Uterus (tissue), 2 donors: Measurements from ENCODE around the gene TEX51.

Experiments
- CTCF ChIP-seq, 4 experiments: fragments of 200-600 bp in 2 of 4; fragments of 450-650 bp in 2 of 4; sonication (generic) in 2 of 4; IDR thresholded peaks; one replicate each; pipeline ENCODE4 v1.5.1; 2016 to 2019; ENCODE audit warnings: antibody characterized with exemption in 4 of 4, mild to moderate bottlenecking in 2 of 4, moderate library complexity in 1 of 4
- POLR2A ChIP-seq, 2 donors: fragments of 450-650 bp; IDR thresholded peaks; one replicate each; pipeline ENCODE4 v1.6.1; 2016; ENCODE audit warnings: antibody characterized with exemption in 2 of 2, mild to moderate bottlenecking in 1 of 2, moderate library complexity in 1 of 2

- no peak for TF ChIP-seq POLR2A (IDR thresholded peaks at IDR 0.05)
- no peak for TF ChIP-seq CTCF (IDR thresholded peaks at IDR 0.05)
These were observed 11.1 kb downstream of the TEX51 start for GRCh38 chr2:126909781-126910180.
